ENCODE data around the gene PARD3B. TPM values are rescaled to one million over a fixed set of nuclear protein-coding genes. Genes with fewer than 3 reads are reported as not detected.

PARD3B gene
- total RNA-seq, 4 donors from 2014 or later, result 32.8 to 69.6 (median 47.3) TPM

GRCh38 chr2:205390866-205391265 lies 845.6 kb downstream of the PARD3B start:
- no peak for TF ChIP-seq CTCF (IDR thresholded peaks at IDR 0.05; ENCODE audit: low read depth)

- no peak for TF ChIP-seq CTCF (IDR thresholded peaks at IDR 0.05; ENCODE audit: low read depth)
Measured at GRCh38 chr2:205401511-205401910, 856.2 kb downstream of the PARD3B start.

- no peak for TF ChIP-seq CTCF (IDR thresholded peaks at IDR 0.05; ENCODE audit: low read depth)
Measured at GRCh38 chr2:205402011-205402410, 856.7 kb downstream of the PARD3B start.

GRCh38 chr2:205403244-205403825 lies 858.1 kb downstream of the PARD3B start:
- TF ChIP-seq CTCF (IDR thresholded peaks at IDR 0.05; ENCODE audit: low read depth), result no peak

GRCh38 chr2:205405194-205405593 lies 859.9 kb downstream of the PARD3B start:
- TF ChIP-seq CTCF (IDR thresholded peaks at IDR 0.05; ENCODE audit: low read depth), result no peak

- TF ChIP-seq CTCF (IDR thresholded peaks at IDR 0.05; ENCODE audit: low read depth), result no peak
Measured at GRCh38 chr2:205405752-205406151, 860.5 kb downstream of the PARD3B start.

GRCh38 chr2:205407984-205408383 lies 862.7 kb downstream of the PARD3B start:
- no peak for TF ChIP-seq CTCF (IDR thresholded peaks at IDR 0.05; ENCODE audit: low read depth)

All from subcutaneous adipose tissue (tissue), 4 donors.